Caco-2 (cell line): ENCODE data around the gene MFRP. TPM values are rescaled to one million over a fixed set of nuclear protein-coding genes. Genes with fewer than 3 reads are reported as not detected.
A peak's percentile ranks its signal among the peaks of the same experiment; 100 is the strongest.

Experiments used
- BruUV-seq: library from RNA; stranded (reverse); fragments of 400-500 nt; replicated peaks from 2 replicates; lab custom pipeline; 2021; lab: Mats Ljungman, UMichigan
- CTCF ChIA-PET: fragments of 300-600 bp; sonication (Branson Sonifier 250); formaldehyde crosslinking; loops from one replicate; lab custom pipeline; 2022; ENCODE audit warnings: antibody characterized with exemption; lab: Charles Lee
- POLR2A ChIA-PET: fragments of 300-600 bp; sonication (Branson Sonifier 250); formaldehyde crosslinking; loops from one replicate; lab custom pipeline; 2022; ENCODE audit warnings: antibody characterized with exemption; lab: Charles Lee
- DNase-seq, 2 experiments: peaks; one replicate each; pipeline versions ENCODE4 v3.0.0 to v3.0.0-alpha.2; 2020 to 2022
- H3K27me3 ChIP-seq: replicated peaks from 2 replicates; pipeline ENCODE4 v1.6.0; 2011; ENCODE audit warnings: low read length; ENCODE audit not compliant: control insufficient read depth, insufficient read depth
- H3K36me3 ChIP-seq: 2 replicates; pipeline ENCODE4 v1.5.1; 2011; ENCODE audit warnings: low read length; ENCODE audit not compliant: control insufficient read depth, insufficient read depth
- H3K4me1 ChIP-seq: fragments of 250-450 bp; sonication (Bioruptor Pico); 2 replicates; pipeline ENCODE4 v1.5.1; 2020; ENCODE audit warnings: mild to moderate bottlenecking
- H3K4me3 ChIP-seq: 2 replicates; pipeline ENCODE4 v1.5.1; 2011; ENCODE audit warnings: low read depth, mild to moderate bottlenecking, control low read depth, low read length
- H3K9me3 ChIP-seq: fragments of 250-450 bp; sonication (Bioruptor Pico); 2 replicates; pipeline ENCODE4 v1.5.1; 2020; ENCODE audit warnings: mild to moderate bottlenecking, moderate library complexity
- H3K27ac Mint-ChIP-seq: one replicate; pipeline ENCODE4 v1.8.0; 2022; ENCODE audit warnings: mixed read lengths; ENCODE audit not compliant: unreplicated experiment
- H3K27me3 Mint-ChIP-seq: one replicate; pipeline ENCODE4 v1.8.0; 2022; ENCODE audit warnings: mixed read lengths; ENCODE audit not compliant: insufficient read depth, unreplicated experiment
- H3K36me3 Mint-ChIP-seq: one replicate; pipeline ENCODE4 v1.8.0; 2022; ENCODE audit warnings: mild to moderate bottlenecking, mixed read lengths; ENCODE audit not compliant: insufficient read depth, unreplicated experiment
- H3K4me1 Mint-ChIP-seq: one replicate; pipeline ENCODE4 v1.8.0; 2022; ENCODE audit warnings: low read depth, mixed read lengths; ENCODE audit not compliant: unreplicated experiment
- H3K4me3 Mint-ChIP-seq: one replicate; pipeline ENCODE4 v1.8.0; 2022; ENCODE audit warnings: mild to moderate bottlenecking, moderate library complexity, mixed read lengths; ENCODE audit not compliant: unreplicated experiment
- H3K9me3 Mint-ChIP-seq: one replicate; pipeline ENCODE4 v1.8.0; 2022; ENCODE audit warnings: mixed read lengths; ENCODE audit not compliant: unreplicated experiment
- CTCF ChIP-seq, 2 experiments: fragments of 200-600 bp in 1 of 2; IDR thresholded peaks; 1 replicate in 1 of 2; 2 replicates in 1 of 2; pipeline versions ENCODE4 v1.5.1 to v1.8.0; 2011 to 2022; ENCODE audit warnings: antibody characterized with exemption in 1 of 2, control low read depth in 1 of 2, inconsistent platforms in 1 of 2, low read depth in 1 of 2, low read length in 1 of 2, mild to moderate bottlenecking in 1 of 2, moderate library complexity in 1 of 2; ENCODE audit not compliant: insufficient read depth in 1 of 2, severe bottlenecking in 1 of 2, unreplicated experiment in 1 of 2
- intact Hi-C: fragments of 100-400 bp; cut with micrococcal nuclease; formaldehyde crosslinking; loops from one replicate; pipeline ENCODE4 v1.10.0; 2022; ENCODE audit not compliant: unreplicated experiment
- total RNA-seq: library from RNA; stranded (reverse); gene quantifications from 2 replicates; pipeline ENCODE4 v1.2.3, GENCODE V29; 2022

The MFRP gene
- total RNA-seq, 1 experiment from 2014 or later, result not detected

- no peak for TF ChIP-seq CTCF (IDR thresholded peaks at IDR 0.05; ENCODE audit: insufficient read depth in 1 of 2, low read depth in 1 of 2, low read length in 1 of 2, severe bottlenecking in 1 of 2, unreplicated experiment in 1 of 2)
- no peaks in the 10 kb centered on the region; the same call in 1 of the 2 replicates for H3K27me3 ChIP-seq
- intact Hi-C loops, result loop anchor here (1.0 kb wide), 3 partner anchors 18 to 35 kb away; no protein-coding TSS in a partner anchor
- DNase-seq, result no peak
- Mint-ChIP-seq H3K4me3 (peak overlapping the region; percentile 69), H3K9me3 (no peaks in the 10 kb centered on the region), H3K4me1 (peaks cover 29% of the 10 kb centered on the region), H3K36me3 (peaks cover 18% of the 10 kb centered on the region), H3K27me3 (peaks cover 3% of the 10 kb centered on the region), H3K27ac (no peak overlapping the region)
- H3K4me3 ChIP-seq, result peak overlapping the region; percentile 45; the same call in 1 of the 2 replicates
- no TSS peak for BruUV-seq
- H3K36me3 ChIP-seq, result 0 out of 2 replicates have a peak, but pooled peaks cover 1% of the 10 kb centered on the region
- peaks cover 37% of the 10 kb centered on the region for H3K4me1 ChIP-seq
- no peaks in the 10 kb centered on the region for H3K9me3 ChIP-seq
- CTCF ChIA-PET, result interaction anchor here (0.5 to 7.8 kb wide), 28 partner anchors 8 to 966 kb away, joined by 3 to 220 read pairs (median 8); partner anchors contain the start of genes CBL, HINFP, MCAM and NHERF4
- POLR2A ChIA-PET, result interaction anchor here (1.2 to 1.6 kb wide), 3 partner anchors 22 to 29 kb away, joined by 3 to 7 read pairs (median 4); no protein-coding TSS in a partner anchor
These were observed 7.4 kb downstream of the MFRP start for GRCh38 chr11:119338965-119339588.

- peaks cover 37% of the 10 kb centered on the region for H3K4me1 ChIP-seq
- peaks cover 29% of the 10 kb centered on the region for H3K4me1 Mint-ChIP-seq
- BruUV-seq, result no TSS peak
- ChIA-PET POLR2A (interaction anchor here (0.5 to 1.6 kb wide), 7 partner anchors 14 to 1291 kb away, joined by 3 to 18 read pairs (median 4); no protein-coding TSS in a partner anchor), CTCF (interaction anchor here (0.5 to 7.8 kb wide), 38 partner anchors 10 to 1846 kb away, joined by 3 to 220 read pairs (median 7); partner anchors contain the start of genes CBL, DPAGT1, HINFP and MCAM)
- intact Hi-C loops, result loop anchor here (1.0 kb wide), 3 partner anchors 17 to 36 kb away; no protein-coding TSS in a partner anchor
- H3K27me3 ChIP-seq, result no peaks in the 10 kb centered on the region; the same call in 1 of the 2 replicates
- peak in 1 of 2 experiments; percentile 90 for DNase-seq
- H3K27ac Mint-ChIP-seq, result no peak overlapping the region
- peaks cover 22% of the 10 kb centered on the region for H3K36me3 Mint-ChIP-seq
- H3K9me3 Mint-ChIP-seq, result no peaks in the 10 kb centered on the region
- no peak overlapping the region for H3K4me3 ChIP-seq
- peak overlapping the region; percentile 69 for H3K4me3 Mint-ChIP-seq
- H3K36me3 ChIP-seq, result 0 out of 2 replicates have a peak, but pooled peaks cover 1% of the 10 kb centered on the region
- H3K9me3 ChIP-seq, result no peaks in the 10 kb centered on the region
- peak; percentile 91 to 96 for TF ChIP-seq CTCF (IDR thresholded peaks at IDR 0.05; ENCODE audit: insufficient read depth in 1 of 2, low read depth in 1 of 2, low read length in 1 of 2, severe bottlenecking in 1 of 2, unreplicated experiment in 1 of 2)
- peaks cover 3% of the 10 kb centered on the region for H3K27me3 Mint-ChIP-seq
These were observed 8.1 kb downstream of the MFRP start for GRCh38 chr11:119338318-119338890.
